ENCODE results near the gene MAP2K4. TPM values are rescaled to one million over a fixed set of nuclear protein-coding genes. Genes with fewer than 3 reads are reported as not detected.

MAP2K4 gene
- total and polyA plus RNA-seq, 2 of the 8 experiments (the other 6 are each of a cell fraction or from before 2014, with no cell fraction given): 14.2 to 37.3 TPM

DNA sequence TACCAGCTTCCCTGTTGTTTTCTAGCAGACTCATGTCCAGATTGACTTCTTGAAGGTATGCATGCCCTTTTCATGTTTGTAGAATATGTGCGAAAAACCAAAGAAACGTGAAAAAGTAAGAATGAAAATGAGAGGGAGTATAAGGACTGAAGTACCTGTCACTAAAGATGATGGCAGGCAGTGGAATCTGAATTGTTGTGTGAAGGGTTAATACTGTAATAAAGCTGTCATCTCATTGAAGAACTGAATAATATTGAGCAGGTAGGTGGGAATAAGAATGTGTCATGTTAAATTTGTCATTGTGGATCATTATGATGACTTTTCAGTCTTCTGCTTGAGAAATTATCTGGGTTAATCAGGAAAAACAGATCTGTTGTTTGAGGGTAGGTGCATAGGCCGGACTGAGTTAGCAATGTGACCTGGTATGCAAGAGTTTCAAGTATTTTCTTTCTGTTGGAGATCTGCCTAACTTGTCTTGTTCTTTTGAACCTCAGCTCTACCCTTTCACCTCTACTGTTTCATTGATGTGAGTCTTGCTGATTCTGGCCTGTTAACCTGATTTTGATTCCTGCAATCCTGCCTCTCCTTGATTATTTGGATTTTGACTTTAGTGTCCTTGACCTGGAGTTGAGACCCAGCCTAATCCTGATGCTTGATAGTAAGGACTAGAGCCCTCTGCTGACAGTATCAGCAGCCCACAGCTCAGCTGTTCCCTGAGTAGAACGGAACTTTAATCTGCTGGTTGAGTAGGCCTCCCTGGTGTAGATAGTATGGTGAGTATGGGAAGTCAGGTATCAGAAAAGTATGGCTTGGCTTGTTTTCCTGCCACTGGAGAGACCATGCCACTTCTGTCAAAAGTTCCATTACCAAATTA, 64.6 kb downstream of the MAP2K4 start (continued):
- TF ChIP-seq, protein P1, sequence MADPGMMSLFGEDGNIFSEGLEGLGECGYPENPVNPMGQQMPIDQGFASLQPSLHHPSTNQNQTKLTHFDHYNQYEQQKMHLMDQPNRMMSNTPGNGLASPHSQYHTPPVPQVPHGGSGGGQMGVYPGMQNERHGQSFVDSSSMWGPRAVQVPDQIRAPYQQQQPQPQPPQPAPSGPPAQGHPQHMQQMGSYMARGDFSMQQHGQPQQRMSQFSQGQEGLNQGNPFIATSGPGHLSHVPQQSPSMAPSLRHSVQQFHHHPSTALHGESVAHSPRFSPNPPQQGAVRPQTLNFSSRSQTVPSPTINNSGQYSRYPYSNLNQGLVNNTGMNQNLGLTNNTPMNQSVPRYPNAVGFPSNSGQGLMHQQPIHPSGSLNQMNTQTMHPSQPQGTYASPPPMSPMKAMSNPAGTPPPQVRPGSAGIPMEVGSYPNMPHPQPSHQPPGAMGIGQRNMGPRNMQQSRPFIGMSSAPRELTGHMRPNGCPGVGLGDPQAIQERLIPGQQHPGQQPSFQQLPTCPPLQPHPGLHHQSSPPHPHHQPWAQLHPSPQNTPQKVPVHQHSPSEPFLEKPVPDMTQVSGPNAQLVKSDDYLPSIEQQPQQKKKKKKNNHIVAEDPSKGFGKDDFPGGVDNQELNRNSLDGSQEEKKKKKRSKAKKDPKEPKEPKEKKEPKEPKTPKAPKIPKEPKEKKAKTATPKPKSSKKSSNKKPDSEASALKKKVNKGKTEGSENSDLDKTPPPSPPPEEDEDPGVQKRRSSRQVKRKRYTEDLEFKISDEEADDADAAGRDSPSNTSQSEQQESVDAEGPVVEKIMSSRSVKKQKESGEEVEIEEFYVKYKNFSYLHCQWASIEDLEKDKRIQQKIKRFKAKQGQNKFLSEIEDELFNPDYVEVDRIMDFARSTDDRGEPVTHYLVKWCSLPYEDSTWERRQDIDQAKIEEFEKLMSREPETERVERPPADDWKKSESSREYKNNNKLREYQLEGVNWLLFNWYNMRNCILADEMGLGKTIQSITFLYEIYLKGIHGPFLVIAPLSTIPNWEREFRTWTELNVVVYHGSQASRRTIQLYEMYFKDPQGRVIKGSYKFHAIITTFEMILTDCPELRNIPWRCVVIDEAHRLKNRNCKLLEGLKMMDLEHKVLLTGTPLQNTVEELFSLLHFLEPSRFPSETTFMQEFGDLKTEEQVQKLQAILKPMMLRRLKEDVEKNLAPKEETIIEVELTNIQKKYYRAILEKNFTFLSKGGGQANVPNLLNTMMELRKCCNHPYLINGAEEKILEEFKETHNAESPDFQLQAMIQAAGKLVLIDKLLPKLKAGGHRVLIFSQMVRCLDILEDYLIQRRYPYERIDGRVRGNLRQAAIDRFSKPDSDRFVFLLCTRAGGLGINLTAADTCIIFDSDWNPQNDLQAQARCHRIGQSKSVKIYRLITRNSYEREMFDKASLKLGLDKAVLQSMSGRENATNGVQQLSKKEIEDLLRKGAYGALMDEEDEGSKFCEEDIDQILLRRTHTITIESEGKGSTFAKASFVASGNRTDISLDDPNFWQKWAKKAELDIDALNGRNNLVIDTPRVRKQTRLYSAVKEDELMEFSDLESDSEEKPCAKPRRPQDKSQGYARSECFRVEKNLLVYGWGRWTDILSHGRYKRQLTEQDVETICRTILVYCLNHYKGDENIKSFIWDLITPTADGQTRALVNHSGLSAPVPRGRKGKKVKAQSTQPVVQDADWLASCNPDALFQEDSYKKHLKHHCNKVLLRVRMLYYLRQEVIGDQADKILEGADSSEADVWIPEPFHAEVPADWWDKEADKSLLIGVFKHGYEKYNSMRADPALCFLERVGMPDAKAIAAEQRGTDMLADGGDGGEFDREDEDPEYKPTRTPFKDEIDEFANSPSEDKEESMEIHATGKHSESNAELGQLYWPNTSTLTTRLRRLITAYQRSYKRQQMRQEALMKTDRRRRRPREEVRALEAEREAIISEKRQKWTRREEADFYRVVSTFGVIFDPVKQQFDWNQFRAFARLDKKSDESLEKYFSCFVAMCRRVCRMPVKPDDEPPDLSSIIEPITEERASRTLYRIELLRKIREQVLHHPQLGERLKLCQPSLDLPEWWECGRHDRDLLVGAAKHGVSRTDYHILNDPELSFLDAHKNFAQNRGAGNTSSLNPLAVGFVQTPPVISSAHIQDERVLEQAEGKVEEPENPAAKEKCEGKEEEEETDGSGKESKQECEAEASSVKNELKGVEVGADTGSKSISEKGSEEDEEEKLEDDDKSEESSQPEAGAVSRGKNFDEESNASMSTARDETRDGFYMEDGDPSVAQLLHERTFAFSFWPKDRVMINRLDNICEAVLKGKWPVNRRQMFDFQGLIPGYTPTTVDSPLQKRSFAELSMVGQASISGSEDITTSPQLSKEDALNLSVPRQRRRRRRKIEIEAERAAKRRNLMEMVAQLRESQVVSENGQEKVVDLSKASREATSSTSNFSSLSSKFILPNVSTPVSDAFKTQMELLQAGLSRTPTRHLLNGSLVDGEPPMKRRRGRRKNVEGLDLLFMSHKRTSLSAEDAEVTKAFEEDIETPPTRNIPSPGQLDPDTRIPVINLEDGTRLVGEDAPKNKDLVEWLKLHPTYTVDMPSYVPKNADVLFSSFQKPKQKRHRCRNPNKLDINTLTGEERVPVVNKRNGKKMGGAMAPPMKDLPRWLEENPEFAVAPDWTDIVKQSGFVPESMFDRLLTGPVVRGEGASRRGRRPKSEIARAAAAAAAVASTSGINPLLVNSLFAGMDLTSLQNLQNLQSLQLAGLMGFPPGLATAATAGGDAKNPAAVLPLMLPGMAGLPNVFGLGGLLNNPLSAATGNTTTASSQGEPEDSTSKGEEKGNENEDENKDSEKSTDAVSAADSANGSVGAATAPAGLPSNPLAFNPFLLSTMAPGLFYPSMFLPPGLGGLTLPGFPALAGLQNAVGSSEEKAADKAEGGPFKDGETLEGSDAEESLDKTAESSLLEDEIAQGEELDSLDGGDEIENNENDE (IDR thresholded peaks at IDR 0.05; ENCODE audit: insufficient replicate concordance, low read length): no peak
- peak; percentile 31 to 52; a peak in 3 of 4 replicates for TF ChIP-seq RAD21 (IDR thresholded peaks at IDR 0.05 in 1 of 2, conservative IDR thresholded peaks at IDR 0.05 in 1 of 2; ENCODE audit: low read depth in 2 of 2, low read length in 2 of 2)
- no peak for TF ChIP-seq ZNF274 (IDR thresholded peaks at IDR 0.05; ENCODE audit: borderline replicate concordance, extremely low read depth, low read length)
- TF ChIP-seq, protein P2, sequence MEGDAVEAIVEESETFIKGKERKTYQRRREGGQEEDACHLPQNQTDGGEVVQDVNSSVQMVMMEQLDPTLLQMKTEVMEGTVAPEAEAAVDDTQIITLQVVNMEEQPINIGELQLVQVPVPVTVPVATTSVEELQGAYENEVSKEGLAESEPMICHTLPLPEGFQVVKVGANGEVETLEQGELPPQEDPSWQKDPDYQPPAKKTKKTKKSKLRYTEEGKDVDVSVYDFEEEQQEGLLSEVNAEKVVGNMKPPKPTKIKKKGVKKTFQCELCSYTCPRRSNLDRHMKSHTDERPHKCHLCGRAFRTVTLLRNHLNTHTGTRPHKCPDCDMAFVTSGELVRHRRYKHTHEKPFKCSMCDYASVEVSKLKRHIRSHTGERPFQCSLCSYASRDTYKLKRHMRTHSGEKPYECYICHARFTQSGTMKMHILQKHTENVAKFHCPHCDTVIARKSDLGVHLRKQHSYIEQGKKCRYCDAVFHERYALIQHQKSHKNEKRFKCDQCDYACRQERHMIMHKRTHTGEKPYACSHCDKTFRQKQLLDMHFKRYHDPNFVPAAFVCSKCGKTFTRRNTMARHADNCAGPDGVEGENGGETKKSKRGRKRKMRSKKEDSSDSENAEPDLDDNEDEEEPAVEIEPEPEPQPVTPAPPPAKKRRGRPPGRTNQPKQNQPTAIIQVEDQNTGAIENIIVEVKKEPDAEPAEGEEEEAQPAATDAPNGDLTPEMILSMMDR (IDR thresholded peaks at IDR 0.05; ENCODE audit: control extremely low read depth in 1 of 3, insufficient read depth in 1 of 3, low read depth in 1 of 3, low read length in 3 of 3): peak; percentile 18 to 55 (median 21)
- TF ChIP-seq, protein P3, sequence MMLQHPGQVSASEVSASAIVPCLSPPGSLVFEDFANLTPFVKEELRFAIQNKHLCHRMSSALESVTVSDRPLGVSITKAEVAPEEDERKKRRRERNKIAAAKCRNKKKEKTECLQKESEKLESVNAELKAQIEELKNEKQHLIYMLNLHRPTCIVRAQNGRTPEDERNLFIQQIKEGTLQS (IDR thresholded peaks at IDR 0.05; ENCODE audit: insufficient read depth, low read depth, low read length): no peak
